HFFc6 (cell line): Measurements from ENCODE around the gene ISM2. TPM values are rescaled to one million over a fixed set of nuclear protein-coding genes. Genes with fewer than 3 reads are reported as not detected.

ENCODE experiments used
- DNase-seq: peaks from one replicate; pipeline ENCODE4 v3.0.0-alpha.2; 2018
- H3K27ac Mint-ChIP-seq: 2 replicates; pipeline ENCODE4 v1.8.0; 2020; ENCODE audit warnings: mild to moderate bottlenecking, mixed read lengths
- H3K27me3 Mint-ChIP-seq: 2 replicates; pipeline ENCODE4 v1.8.0; 2021; ENCODE audit warnings: mild to moderate bottlenecking, moderate library complexity, mixed read lengths; ENCODE audit not compliant: insufficient read depth
- H3K36me3 Mint-ChIP-seq: 2 replicates; pipeline ENCODE4 v1.8.0; 2021; ENCODE audit warnings: low read depth, mixed read lengths
- H3K4me1 Mint-ChIP-seq: 2 replicates; pipeline ENCODE4 v1.8.0; 2020; ENCODE audit warnings: low read depth, mixed read lengths
- H3K4me3 Mint-ChIP-seq: 2 replicates; pipeline ENCODE4 v1.8.0; 2020; ENCODE audit warnings: mild to moderate bottlenecking, moderate library complexity, mixed read lengths
- H3K9me3 Mint-ChIP-seq: 2 replicates; pipeline ENCODE4 v1.8.0; 2020; ENCODE audit warnings: mild to moderate bottlenecking, mixed read lengths
- total RNA-seq, 6 experiments: library from RNA; stranded (reverse); fragmentation: NEBNext Ultra II Directional; extraction: Animal tissue kit (Norgen Biotek cat#: 25700); gene quantifications; 2 replicates in 1 of 6; 3 replicates in 5 of 6; pipeline ENCODE4 v1.2.3, GENCODE V29; 2021
- TF ChIP-seq, protein P1 (sequence below): fragments of 200-600 bp; sonication (generic); IDR thresholded peaks from 2 replicates; pipeline ENCODE4 v1.5.0; 2021; ENCODE audit warnings: antibody characterized with exemption, mild to moderate bottlenecking

ISM2 gene
- total RNA-seq, 6 experiments from 2014 or later = 0.10 TPM; not detected in 5

GRCh38 chr14:77436042-77436441 lies 62.6 kb downstream of the ISM2 start:
- no peak overlapping the region for H3K4me3 Mint-ChIP-seq
- H3K27ac Mint-ChIP-seq = no peak overlapping the region
- TF ChIP-seq, protein P1, sequence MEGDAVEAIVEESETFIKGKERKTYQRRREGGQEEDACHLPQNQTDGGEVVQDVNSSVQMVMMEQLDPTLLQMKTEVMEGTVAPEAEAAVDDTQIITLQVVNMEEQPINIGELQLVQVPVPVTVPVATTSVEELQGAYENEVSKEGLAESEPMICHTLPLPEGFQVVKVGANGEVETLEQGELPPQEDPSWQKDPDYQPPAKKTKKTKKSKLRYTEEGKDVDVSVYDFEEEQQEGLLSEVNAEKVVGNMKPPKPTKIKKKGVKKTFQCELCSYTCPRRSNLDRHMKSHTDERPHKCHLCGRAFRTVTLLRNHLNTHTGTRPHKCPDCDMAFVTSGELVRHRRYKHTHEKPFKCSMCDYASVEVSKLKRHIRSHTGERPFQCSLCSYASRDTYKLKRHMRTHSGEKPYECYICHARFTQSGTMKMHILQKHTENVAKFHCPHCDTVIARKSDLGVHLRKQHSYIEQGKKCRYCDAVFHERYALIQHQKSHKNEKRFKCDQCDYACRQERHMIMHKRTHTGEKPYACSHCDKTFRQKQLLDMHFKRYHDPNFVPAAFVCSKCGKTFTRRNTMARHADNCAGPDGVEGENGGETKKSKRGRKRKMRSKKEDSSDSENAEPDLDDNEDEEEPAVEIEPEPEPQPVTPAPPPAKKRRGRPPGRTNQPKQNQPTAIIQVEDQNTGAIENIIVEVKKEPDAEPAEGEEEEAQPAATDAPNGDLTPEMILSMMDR = no peak
- no peaks in the 10 kb centered on the region; the same call in 1 of the 2 replicates for H3K27me3 Mint-ChIP-seq
- DNase-seq = no peak
- no peaks in the 10 kb centered on the region for H3K9me3 Mint-ChIP-seq
- H3K4me1 Mint-ChIP-seq = peaks cover 24% of the 10 kb centered on the region
- H3K36me3 Mint-ChIP-seq = peaks cover 37% of the 10 kb centered on the region

GRCh38 chr14:77426396-77426795 lies 72.2 kb downstream of the ISM2 start:
- TF ChIP-seq, protein P1 = no peak
- Mint-ChIP-seq H3K9me3 (no peaks in the 10 kb centered on the region), H3K27me3 (peaks cover 2% of the 10 kb centered on the region; the same call in 1 of the 2 replicates), H3K36me3 (peaks cover 57% of the 10 kb centered on the region), H3K4me1 (peaks cover 7% of the 10 kb centered on the region), H3K4me3 (no peak overlapping the region), H3K27ac (no peak overlapping the region)
- DNase-seq = no peak

- Mint-ChIP-seq H3K4me1 (peaks cover 12% of the 10 kb centered on the region), H3K27me3 (peaks cover 2% of the 10 kb centered on the region; the same call in 1 of the 2 replicates), H3K4me3 (no peak overlapping the region), H3K27ac (no peak overlapping the region), H3K36me3 (peaks cover 58% of the 10 kb centered on the region), H3K9me3 (peaks cover 3% of the 10 kb centered on the region; the same call in 1 of the 2 replicates)
- no peak for DNase-seq
- TF ChIP-seq, protein P1 = no peak
Observed at GRCh38 chr14:77424862-77425261, 73.8 kb downstream of the ISM2 start.

Other genes with a start within 250 kb of the ISM2 start
- gene NGB, start 227.6 kb downstream of the ISM2 start, total RNA-seq = not detected
- 10 to 100 TPM; 21.7 to 39.0 (median 27.5) TPM for gene POMT2, start 177.9 kb downstream of the ISM2 start, total RNA-seq
- gene GSTZ1, start 177.8 kb downstream of the ISM2 start, total RNA-seq = 10 to 100 TPM in 5 of 6 experiments, 1 to 10 TPM in 1; 9.3 to 15.0 (median 10.3) TPM
- gene TMED8, start 121.7 kb downstream of the ISM2 start, total RNA-seq = 1 to 10 TPM; 5.7 to 7.0 (median 6.6) TPM
- 1 to 10 TPM in 5 of 6 experiments, under 1 TPM in 1; 0.83 to 1.7 (median 1.3) TPM for gene SAMD15, start 121.4 kb downstream of the ISM2 start, total RNA-seq
- gene NOXRED1, start 75.3 kb downstream of the ISM2 start, total RNA-seq = under 1 TPM in 3 of 6 experiments, not detected in 3; 0.09 to 0.33 (median 0.25) TPM
- gene VIPAS39, start 41.2 kb downstream of the ISM2 start, total RNA-seq = 10 to 100 TPM; 14.2 to 17.4 (median 15.3) TPM
- gene AHSA1, start 40.7 kb downstream of the ISM2 start, total RNA-seq = 100 to 1,000 TPM; 155 to 219 (median 178) TPM
- 10 to 100 TPM; 51.2 to 59.2 (median 52.3) TPM for gene SPTLC2, start 117.8 kb upstream of the ISM2 start, total RNA-seq
- gene ALKBH1, start 209.2 kb upstream of the ISM2 start, total RNA-seq = 10 to 100 TPM; 10.1 to 13.9 (median 10.7) TPM
- 100 to 1,000 TPM; 152 to 209 (median 182) TPM for gene SLIRP, start 209.3 kb upstream of the ISM2 start, total RNA-seq